Left renal cortex interstitium (tissue), 4 donors: ENCODE results near the gene ADGRA1. TPM values are rescaled to one million over a fixed set of nuclear protein-coding genes. Genes with fewer than 3 reads are reported as not detected.

Experiments used
- DNase-seq, 4 donors: peaks; one replicate each; pipeline ENCODE4 v3.0.0-alpha.2; 2013; ENCODE audit warnings: low read depth in 4 of 4, low spot score in 2 of 4, missing footprints in 1 of 4
- polyA plus RNA-seq, 4 donors: library from polyadenylated mRNA; unstranded; fragments of 120-200 nt; gene quantifications; one replicate each; pipeline ENCODE4 v1.2.1, GENCODE V29; 2013; ENCODE audit not compliant: insufficient read length in 4 of 4

ADGRA1 gene
- polyA plus RNA-seq, 4 donors = 1.4 to 1.6 (median 1.6) TPM

- no peak for DNase-seq
Observed at GRCh38 chr10:133159611-133159949, 71.9 kb downstream of the ADGRA1 start.

GRCh38 chr10:133159950-133160825, 72.5 kb downstream of the ADGRA1 start, which contains the start of gene KNDC1:
Gene KNDC1 (plus strand): TSS chr10:133160219. CDS start chr10:133160468, 249 bp downstream.
- DNase-seq = no peak

GRCh38 chr10:133160826-133161471, 73.2 kb downstream of the ADGRA1 start:
- no peak for DNase-seq

GRCh38 chr10:133161486-133162109, 73.9 kb downstream of the ADGRA1 start:
- DNase-seq = no peak

GRCh38 chr10:133162178-133162909, 74.6 kb downstream of the ADGRA1 start:
- DNase-seq = no peak

- no peak for DNase-seq
Observed at GRCh38 chr10:133162910-133163856, 75.5 kb downstream of the ADGRA1 start.

GRCh38 chr10:133163889-133164815, 76.4 kb downstream of the ADGRA1 start:
- DNase-seq = no peak

- no peak for DNase-seq
Observed at GRCh38 chr10:133164816-133165555, 77.3 kb downstream of the ADGRA1 start.

- no peak for DNase-seq
Observed at GRCh38 chr10:133165556-133166503, 78.1 kb downstream of the ADGRA1 start.

- DNase-seq = no peak
Observed at GRCh38 chr10:133166504-133166827, 78.7 kb downstream of the ADGRA1 start.

- DNase-seq = no peak
Observed at GRCh38 chr10:133166828-133167692, 79.3 kb downstream of the ADGRA1 start.

- DNase-seq = no peak
Observed at GRCh38 chr10:133167693-133168616, 80.2 kb downstream of the ADGRA1 start.

GRCh38 chr10:133168617-133169031, 80.9 kb downstream of the ADGRA1 start:
- DNase-seq = no peak

- no peak for DNase-seq
Observed at GRCh38 chr10:133169173-133169947, 81.6 kb downstream of the ADGRA1 start.
